Hematopoietic multipotent progenitor cell treated with erythropoietin and hydrocortisone succinate and interleukin-3 and kit ligand, for 8 days (in vitro differentiated cells): ENCODE measurements around the gene ZCCHC13.
"Not testable (repeated sequence)": the region's sequence is repeated elsewhere in the genome, so short reads cannot be mapped to it uniquely, and the experiment has no call there.

Source experiments
- DNase-seq: peaks from one replicate; pipeline ENCODE4 v3.0.0-alpha.2; 2015

ZCCHC13 gene

DNA sequence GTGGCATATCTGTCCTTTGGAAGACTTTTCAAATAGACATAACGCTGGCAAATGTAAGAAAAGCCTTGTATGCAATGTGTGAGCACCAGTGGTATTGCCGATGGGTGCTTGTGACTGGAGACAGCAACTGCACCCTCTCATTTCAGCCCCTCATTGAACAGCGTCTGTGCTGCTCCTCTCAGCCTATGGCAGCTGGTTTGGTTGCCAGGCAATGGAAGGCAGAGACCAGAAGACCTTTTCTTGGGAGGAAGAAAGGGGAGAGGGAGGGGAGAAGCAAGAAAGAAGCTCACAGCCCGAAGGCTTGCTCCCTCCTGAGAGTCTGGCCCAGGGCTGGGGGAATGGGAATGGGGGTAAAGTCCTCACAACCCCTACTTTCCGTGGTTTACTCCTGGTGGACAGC lies 20.2 kb downstream of the ZCCHC13 start:
- DNase-seq: no peak

- peak; percentile 1 for DNase-seq
Observed at GRCh38 chrX:74325130-74326059, 21.4 kb downstream of the ZCCHC13 start.

DNA sequence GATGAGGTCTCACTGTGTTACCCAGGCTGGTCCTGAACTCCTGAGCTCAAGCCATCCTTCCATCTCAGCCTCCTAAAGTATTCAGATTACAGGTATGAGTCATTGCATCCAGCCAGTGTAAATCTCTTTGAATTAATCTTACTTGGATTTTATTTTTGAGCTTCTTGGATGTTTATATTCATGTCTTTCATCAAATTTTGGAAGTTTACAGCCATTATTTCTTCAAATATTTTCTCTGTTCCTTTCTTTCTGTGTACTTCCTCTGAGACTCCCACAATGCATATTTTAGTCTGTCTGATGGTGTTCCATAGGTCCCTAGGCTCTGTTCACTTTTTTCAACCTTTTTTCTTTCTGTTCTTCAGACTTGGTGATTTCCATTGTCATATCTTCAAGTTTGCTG lies 34.9 kb downstream of the ZCCHC13 start:
- DNase-seq: no peak

DNA sequence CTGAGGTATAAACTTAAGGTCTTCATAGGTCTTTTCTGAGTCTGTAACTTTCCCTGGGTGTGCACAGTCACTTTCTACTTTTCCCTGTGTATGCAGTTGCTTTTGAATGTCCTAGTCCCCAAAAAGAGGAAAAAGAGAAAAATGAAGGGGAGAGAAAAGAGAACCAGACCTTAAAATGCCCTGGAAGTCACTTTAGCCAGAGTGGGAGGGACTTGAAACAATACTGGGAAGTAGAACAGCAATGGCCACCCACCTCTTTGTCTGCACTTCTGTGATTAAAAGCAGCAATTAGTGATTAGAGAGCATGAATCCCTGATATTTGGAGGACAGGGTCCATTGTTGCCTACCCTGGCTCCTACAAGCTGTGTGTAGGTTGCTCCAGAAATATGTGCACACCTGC lies 36.1 kb downstream of the ZCCHC13 start:
- DNase-seq: no peak

DNA sequence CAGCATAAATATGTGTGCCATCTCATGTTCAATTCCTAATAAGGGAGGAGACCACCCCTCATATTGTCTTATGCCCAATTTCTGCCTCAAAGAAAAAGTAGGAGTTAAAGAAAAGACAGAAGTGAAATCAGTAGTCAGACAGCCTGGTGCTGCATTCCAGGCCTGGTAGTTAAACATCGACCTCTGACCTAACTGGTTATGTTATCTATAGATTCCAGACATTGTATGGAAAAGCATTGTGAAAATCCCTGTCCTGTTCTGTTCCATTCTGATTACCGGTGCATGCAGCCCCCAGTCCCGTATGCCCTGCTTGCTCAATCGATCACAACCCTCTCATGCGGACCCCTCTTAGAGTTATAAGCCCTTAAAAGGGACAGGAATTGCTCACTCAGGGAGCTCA lies 38.2 kb downstream of the ZCCHC13 start:
- DNase-seq: not testable (repeated sequence)

DNA sequence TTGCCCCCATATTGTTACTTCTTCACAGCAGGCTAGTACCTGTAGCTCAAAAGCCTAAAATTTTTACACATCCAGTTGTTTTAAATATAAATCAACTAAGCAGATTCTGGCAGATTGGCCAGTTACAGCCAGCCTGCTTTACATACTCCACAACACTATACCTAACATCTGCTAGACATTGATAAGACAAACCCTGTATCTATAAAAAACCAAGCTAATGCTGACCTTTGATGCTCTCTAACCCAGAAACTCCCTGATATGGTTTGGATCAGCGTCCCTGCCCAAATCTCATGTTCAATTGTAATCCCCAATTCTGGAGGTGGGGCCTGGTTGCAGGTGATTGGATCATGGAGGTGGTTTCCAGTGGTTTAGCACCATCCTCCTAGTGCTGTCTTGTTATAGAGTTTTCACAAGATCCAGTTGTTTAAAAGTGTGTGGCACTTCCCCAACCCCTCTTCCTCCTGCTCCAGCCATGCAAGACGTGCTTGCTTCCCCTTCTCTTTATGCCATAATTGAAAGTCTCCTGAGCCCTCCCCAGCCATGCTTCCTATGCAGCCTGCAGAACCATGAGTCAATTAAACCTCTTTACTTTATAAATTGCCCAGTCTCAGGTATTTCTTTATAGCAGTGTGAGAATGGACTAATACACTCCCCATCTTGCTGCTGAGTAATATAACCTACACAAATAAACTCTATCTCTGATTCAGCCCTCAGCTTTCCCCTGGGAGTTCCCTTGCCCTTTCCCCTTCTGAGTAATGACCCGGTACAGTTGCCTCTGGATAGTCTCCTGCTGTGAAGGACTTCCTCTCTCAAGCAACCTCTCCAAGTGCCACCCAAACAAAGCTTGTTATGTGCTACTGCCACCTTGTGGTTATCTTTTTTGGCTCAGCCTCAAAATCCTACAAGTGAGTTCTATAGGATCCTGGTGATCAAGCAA lies 39.6 kb downstream of the ZCCHC13 start:
- peak; percentile 86 for DNase-seq

DNA sequence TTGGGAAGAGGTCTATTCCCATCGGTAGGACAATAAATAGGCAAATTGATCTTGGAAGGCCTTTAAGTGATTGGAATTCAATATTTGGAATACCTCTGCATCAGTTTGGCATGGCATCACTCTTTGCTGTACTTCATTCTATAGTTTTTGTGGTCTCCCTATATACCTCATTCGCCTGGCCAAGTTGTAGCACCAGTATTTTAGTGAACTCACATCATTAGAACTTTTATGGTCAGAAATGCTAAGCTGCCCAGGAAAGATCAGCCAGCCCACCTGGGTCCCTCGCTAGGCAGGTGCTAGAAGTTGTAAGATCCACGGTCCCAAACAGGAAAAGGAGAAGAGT lies 40.3 kb downstream of the ZCCHC13 start:
- no peak for DNase-seq

DNA sequence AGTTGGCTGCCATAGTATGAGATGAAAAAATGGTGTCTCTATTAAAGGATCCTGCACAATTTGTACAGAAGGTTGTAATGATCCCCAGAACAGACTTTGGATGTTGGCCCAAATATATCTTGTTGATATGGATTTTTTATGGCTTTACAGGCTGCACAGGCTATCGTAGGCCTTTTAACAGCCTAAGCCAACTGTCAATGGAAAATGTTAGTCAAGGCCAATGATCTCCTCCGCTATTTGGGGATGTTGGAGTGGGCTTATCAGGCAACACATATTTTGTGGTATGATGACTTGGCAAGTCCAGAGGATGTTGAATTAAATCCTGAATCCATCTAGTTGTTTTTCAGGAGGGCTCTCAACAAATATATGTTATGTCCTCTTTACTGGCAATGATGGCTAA lies 42.1 kb downstream of the ZCCHC13 start:
- DNase-seq: peak; percentile 78

- no peak for DNase-seq
Observed at GRCh38 chrX:74349387-74349786, 45.4 kb downstream of the ZCCHC13 start.

- DNase-seq: peak; percentile 50
Observed at GRCh38 chrX:74351760-74352159, 47.8 kb downstream of the ZCCHC13 start.

DNA sequence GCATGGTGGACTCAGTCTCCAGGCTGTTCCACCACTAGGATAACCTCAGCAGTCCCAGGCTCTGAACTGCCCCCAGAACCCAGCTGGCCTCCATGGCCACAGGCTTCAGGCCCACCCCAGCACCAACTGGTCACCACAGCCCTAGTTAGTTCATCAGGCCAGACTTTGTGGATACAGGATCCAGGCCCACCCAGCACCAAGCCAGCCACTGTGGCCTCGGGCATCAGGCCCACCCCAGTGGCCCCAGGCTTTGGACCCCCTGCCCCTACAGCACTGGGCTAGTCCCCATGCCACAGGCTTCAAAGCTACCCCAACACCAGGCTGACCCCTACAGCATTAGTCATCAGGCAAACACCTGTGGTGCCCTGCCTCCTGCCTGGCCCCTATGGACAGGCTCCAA lies 50.0 kb downstream of the ZCCHC13 start:
- no peak for DNase-seq
